Head of caudate nucleus (tissue), 42 donors: Measurements from ENCODE around the gene ZBTB14.

Experiments used
- DNase-seq, 42 donors: peaks; one replicate each; pipeline versions ENCODE4 v3.0.0 to v3.0.0-alpha.2; 2020 to 2021; ENCODE audit warnings: mixed read lengths in 7 of 42
- intact Hi-C: fragments of 100-400 bp; cut with DNase I; formaldehyde crosslinking; loops from one replicate; pipeline ENCODE4 v1.15.0; 2022

ZBTB14 gene

GRCh38 chr18:5295981-5296705, 617 bp upstream of the ZBTB14 start:
- intact Hi-C loops: loop anchor here (2.0 to 5.0 kb wide), 2 partner anchors 57 to 121 kb away; no protein-coding TSS in a partner anchor

GRCh38 chr18:5294457-5295230, 882 bp downstream of the ZBTB14 start:
- intact Hi-C loops: loop anchor here (2.0 to 5.0 kb wide), 2 partner anchors 56 to 123 kb away; no protein-coding TSS in a partner anchor
- DNase-seq: peak in 41 of 42 donors; percentile 29 to 78 (median 54)

More at GRCh38 chr18:5295981-5296705, 617 bp upstream of the ZBTB14 start:
- peak; percentile 81 to 97 (median 92) for DNase-seq

GRCh38 chr18:5294113-5294456, 1.4 kb downstream of the ZBTB14 start:
- intact Hi-C loops: loop anchor here (2.0 kb wide), 1 partner anchor 55 kb away; no protein-coding TSS in a partner anchor
- DNase-seq: peak in 2 of 42 donors; percentile 16 to 25

- intact Hi-C loops: no loop called here
- no peak for DNase-seq
These were observed 7.0 kb downstream of the ZBTB14 start for GRCh38 chr18:5288517-5288935.

GRCh38 chr18:5287854-5288253, 7.7 kb downstream of the ZBTB14 start:
- no peak for DNase-seq
- intact Hi-C loops: no loop called here

DNA sequence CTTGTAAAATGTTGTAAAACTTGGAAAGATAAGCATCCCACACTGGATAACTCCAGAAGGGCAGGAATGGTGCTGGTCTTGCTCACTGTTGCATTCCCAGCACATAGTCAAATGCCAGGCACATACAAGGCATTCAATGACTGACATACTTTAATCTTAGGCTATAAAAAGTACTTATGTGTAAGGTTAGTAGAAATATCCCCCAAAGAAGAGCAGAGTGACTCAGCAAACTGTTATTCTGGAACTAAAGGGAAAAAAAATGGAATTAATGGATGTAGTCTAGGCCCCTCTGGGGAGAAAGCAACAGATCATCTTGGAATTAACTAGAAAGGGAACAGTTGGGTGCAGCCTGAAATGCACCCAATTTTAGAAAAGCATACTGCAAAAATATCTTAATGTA, 9.0 kb downstream of the ZBTB14 start:
- intact Hi-C loops: no loop called here
- DNase-seq: no peak

DNA sequence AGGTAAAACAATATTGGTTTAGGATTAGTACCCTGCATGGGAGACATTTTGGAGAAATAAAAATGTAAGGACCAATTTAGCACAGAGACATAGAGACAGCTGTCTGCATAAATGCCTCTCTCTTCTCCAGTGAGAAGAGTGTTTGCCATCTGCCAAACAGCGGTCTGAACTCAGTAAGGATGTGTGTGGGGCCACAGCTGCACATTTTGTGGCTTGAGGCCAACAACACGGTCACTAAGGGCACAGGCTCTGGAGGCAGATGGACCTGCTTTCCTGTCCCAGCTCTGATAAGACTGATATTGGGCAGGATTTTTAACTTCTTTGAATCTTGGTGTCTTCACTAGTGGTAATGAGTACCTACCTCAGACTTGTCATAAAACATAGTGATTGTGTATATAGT, 10.2 kb downstream of the ZBTB14 start:
- peak in 15 of 42 donors; percentile 6 to 40 (median 23) for DNase-seq
- intact Hi-C loops: no loop called here

DNA sequence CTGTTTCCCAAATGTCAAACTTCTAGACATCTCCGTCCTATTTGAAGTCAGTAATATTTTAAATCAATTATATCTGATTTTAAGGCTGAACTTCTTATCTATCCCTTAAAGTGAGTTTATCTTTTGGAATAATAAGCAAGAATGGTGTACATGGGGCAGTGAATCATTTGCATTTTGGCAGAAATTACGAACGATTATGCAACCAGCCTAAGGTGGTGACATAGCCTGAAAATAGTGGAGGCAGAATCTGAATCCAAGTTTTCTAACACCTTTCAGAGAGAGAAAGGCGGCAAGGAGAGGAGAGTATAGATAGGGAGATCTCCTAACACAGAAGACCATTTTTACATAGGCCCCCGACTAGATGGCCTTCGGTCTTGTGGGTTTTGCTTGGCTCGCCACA, 10.7 kb downstream of the ZBTB14 start:
- DNase-seq: no peak
- intact Hi-C loops: no loop called here

GRCh38 chr18:5282770-5283169, 12.8 kb downstream of the ZBTB14 start:
- no peak for DNase-seq
- intact Hi-C loops: no loop called here

- no peak for DNase-seq
- intact Hi-C loops: no loop called here
These were observed 18.6 kb downstream of the ZBTB14 start for GRCh38 chr18:5276947-5277346.

DNA sequence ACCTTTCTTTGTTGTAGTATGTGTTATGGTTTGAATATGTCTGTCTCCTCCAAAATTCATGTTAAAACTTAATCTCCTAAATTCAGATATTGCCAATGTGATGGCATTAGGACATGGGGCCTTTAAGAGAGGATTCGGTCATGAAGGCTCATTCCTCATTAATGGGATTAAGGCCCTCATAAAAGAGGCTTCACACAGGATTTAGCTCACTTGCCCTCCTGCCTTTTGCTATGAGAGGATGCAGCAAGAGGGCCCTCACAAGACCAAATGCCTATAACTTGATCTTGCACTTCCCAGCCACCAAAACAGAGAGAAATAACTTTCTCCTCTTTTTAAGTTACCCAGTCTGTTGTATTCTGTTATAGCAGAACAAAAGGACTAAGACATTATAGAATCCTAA, 19.7 kb downstream of the ZBTB14 start:
- DNase-seq: no peak
- intact Hi-C loops: no loop called here

GRCh38 chr18:5268874-5269273, 26.7 kb downstream of the ZBTB14 start:
- intact Hi-C loops: no loop called here
- no peak for DNase-seq

DNA sequence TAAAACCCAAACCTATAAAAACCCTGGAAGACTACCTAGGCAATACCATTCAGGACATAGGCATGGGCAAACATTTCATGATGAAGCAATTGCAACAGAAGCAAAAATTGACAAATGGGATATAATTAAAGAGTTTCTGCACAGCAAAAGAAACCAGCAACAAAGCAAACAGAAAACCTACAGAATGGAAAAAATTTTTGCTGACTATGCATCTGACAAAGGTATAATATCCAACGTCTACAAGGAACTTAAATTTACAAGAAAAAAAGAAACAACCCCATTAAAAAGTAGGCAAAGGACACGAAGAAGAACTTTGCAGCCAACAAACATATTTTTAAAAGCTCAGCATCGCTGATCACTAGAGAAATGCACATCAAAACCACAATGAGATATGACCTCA, 28.8 kb downstream of the ZBTB14 start:
- intact Hi-C loops: no loop called here
- DNase-seq: no peak

- DNase-seq: no peak
- intact Hi-C loops: no loop called here
These were observed 41.6 kb downstream of the ZBTB14 start for GRCh38 chr18:5253910-5254309.

DNA sequence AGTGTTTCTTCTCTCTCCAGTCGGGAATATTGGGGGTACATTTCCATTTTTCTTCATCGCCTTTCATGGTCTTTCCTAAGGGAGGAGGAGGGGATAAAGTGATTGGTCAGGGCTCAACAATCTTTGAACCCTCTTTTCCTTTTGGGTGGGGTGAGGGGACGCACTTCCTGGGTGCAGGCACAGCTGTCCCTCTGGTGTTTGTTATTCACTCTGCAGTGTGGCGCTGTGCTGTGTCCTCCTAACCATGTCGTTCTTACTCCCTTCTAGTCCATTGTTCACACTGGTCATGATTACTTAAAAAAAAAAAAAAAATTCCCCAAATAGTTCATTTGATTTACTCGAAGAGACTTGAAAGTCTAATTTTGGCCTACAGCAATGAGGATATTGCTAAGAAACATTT, 44.4 kb downstream of the ZBTB14 start:
- intact Hi-C loops: no loop called here

DNA sequence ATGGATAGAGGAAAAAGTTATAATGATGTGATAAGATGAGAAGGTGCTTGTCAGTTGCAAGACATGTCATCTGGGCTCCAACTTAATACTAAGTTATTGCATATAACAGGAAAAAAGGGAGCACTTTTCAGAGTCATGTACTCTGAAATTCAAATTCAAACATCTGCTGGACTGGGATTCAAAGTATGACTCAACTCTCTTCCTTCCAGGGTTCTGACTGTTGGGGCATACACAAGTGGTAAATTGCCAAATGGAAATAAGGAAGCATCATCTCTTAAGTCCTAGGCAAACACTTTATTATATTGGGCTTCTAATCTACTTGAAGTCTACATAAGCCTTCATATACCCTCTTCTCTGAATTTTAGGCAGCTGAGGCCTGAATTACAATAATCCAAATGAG, 44.9 kb downstream of the ZBTB14 start:
- no peak for DNase-seq
- intact Hi-C loops: no loop called here

More for the DNA sequence above, 44.4 kb downstream of the ZBTB14 start:
- DNase-seq: no peak

DNA sequence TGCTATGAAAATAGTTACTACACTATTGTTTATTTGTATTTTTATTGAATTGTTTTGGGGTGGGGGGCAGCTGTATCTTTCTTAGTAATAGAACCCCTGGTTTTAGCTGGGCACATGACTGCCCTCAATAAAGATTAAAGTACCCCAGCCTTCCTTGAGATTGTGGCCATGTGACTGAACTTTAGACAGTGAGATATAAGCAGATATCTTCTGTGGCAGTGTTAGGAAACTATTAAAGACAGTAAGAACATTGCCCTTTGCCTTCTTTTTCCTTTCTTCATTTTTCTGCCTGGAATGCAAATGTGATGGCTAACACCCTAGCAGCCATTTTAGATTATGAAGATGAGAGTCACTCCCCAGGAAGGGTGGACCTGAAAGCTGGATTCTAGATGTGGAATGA, 50.6 kb downstream of the ZBTB14 start:
- no peak for DNase-seq

DNA sequence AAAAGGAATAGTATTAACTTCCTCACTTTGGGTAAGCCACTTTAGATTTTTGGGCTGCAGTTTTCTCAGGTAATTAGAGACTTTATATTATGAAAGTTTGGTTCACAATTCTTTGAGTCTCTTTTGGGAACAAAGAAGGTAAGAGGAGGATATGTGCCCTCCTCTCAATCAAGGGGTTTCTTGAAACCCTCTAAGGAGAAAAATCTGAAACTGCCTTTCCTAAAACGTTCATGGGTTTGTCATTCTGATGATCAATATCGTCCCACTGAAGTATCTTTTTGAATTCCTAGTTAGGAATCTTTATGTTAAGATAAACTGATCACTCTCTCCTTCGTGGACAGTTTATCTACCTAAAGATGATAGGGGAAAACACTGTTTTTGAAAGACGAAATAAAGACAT, 56.1 kb downstream of the ZBTB14 start:
- intact Hi-C loops: loop anchor here (2.0 to 5.0 kb wide), 2 partner anchors 55 to 178 kb away; partner anchors contain the start of gene ZBTB14
- no peak for DNase-seq

More for the DNA sequence above, 50.6 kb downstream of the ZBTB14 start:
- intact Hi-C loops: no loop called here
